ENCODE data around the gene ZDHHC8. TPM values are rescaled to one million over a fixed set of nuclear protein-coding genes. Genes with fewer than 3 reads are reported as not detected.

Gene ZDHHC8
- total RNA-seq, 3 donors from 2014 or later (not counting 1 experiment from before 2014, with no cell fraction given): 64.0 to 75.6 (median 65.3) TPM

DNA sequence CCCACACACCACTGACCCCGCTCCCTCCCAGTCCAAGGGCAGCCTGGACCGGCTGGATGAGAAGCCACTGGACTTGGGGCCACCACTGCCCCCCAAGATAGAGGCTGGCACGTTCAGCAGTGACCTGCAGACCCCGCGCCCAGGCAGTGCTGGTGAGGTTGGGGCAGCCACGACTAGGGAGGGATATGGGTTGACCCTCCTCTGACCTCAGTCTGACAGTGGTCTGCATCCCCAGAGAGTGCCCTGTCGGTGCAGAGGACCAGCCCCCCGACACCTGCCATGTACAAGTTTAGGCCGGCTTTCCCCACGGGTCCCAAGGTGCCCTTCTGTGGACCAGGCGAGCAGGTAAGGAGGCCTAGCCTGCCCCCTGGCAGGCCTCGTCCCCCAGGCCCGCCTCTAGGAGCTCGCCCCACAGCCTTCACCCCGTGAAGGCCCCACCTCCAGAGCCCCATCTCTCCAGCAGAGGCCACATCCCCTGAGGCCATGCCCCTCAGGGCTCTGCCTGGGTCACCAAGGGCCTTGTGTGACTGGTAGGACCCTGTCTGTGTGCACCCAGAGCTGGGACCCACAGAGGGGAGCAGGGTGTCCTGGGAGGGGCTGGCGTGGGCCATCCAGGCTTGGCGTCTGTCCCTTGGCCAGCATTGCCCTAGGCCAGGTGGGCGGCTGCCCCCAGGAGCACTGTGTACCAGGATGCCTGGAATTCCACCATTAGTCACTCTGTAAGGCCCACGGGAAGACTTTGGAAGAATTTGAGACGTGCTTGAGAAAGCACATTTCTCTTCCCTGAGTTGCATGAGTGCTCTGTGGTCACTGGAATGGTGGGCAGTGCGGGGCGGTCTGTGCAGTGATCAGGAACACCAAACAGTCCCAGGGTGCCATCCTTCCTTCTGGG lies 9.8 kb downstream of the ZDHHC8 start:
- peaks cover 6 to 25% of the 10 kb centered on the region in 2 donors for H3K4me1 Mint-ChIP-seq
- H3K4me3 Mint-ChIP-seq: no peak overlapping the region
- no peak for DNase-seq
- no peak overlapping the region for H3K27ac Mint-ChIP-seq
- no peaks in the 10 kb centered on the region for H3K27me3 ChIP-seq (ENCODE audit: control insufficient read depth, insufficient read depth, low read length)
- no peak for ATAC-seq
- H3K9me3 ChIP-seq (ENCODE audit: control insufficient read depth, insufficient read depth, low read length): no peaks in the 10 kb centered on the region
- H3K36me3 ChIP-seq (ENCODE audit: control insufficient read depth, insufficient read depth, low read length): peaks cover 7% of the 10 kb centered on the region
- H3K4me3 ChIP-seq (ENCODE audit: low read length): no peak overlapping the region
- no peak for TF ChIP-seq CTCF (IDR thresholded peaks at IDR 0.05)
- H3K4me1 ChIP-seq (ENCODE audit: control insufficient read depth, insufficient read depth, low read length): peaks cover 11% of the 10 kb centered on the region
- WGBS (ENCODE audit: insufficient coverage): 92% methylated on average over 22 of the region's 22 CpGs
- H3K27ac ChIP-seq (ENCODE audit: low read length): no peak overlapping the region
- no peaks in the 10 kb centered on the region for H3K36me3 Mint-ChIP-seq
- no peaks in the 10 kb centered on the region for H3K9me3 Mint-ChIP-seq
- no peaks in the 10 kb centered on the region for H3K27me3 Mint-ChIP-seq (ENCODE audit: low read depth in 2 of 2)
- intact Hi-C loops (cut with micrococcal nuclease): no loop called here

DNA sequence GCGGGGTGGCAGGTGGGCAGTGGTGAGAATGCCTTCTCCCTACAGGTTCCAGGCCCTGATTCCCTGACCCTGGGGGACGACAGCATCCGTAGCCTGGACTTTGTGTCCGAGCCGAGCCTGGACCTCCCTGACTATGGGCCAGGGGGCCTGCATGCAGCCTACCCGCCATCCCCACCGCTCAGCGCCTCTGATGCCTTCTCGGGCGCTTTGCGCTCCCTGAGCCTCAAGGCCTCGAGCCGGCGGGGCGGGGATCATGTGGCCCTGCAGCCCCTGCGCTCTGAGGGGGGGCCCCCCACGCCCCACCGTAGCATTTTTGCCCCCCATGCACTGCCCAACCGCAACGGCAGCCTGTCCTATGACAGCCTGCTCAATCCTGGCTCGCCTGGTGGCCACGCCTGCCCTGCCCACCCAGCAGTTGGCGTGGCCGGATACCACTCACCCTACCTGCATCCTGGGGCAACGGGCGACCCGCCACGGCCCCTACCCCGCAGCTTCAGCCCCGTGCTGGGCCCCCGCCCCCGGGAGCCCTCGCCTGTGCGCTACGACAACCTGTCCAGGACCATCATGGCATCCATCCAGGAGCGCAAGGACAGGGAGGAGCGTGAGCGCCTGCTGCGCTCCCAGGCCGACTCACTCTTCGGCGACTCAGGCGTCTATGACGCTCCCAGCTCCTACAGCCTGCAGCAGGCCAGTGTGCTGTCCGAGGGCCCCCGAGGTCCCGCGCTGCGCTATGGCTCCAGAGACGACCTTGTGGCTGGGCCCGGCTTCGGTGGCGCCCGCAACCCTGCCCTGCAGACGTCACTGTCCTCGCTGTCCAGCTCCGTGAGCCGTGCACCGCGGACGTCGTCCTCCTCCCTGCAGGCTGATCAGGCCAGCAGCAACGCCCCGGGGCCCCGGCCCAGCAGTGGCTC lies 11.4 kb downstream of the ZDHHC8 start:
- H3K36me3 Mint-ChIP-seq: no peaks in the 10 kb centered on the region

DNA sequence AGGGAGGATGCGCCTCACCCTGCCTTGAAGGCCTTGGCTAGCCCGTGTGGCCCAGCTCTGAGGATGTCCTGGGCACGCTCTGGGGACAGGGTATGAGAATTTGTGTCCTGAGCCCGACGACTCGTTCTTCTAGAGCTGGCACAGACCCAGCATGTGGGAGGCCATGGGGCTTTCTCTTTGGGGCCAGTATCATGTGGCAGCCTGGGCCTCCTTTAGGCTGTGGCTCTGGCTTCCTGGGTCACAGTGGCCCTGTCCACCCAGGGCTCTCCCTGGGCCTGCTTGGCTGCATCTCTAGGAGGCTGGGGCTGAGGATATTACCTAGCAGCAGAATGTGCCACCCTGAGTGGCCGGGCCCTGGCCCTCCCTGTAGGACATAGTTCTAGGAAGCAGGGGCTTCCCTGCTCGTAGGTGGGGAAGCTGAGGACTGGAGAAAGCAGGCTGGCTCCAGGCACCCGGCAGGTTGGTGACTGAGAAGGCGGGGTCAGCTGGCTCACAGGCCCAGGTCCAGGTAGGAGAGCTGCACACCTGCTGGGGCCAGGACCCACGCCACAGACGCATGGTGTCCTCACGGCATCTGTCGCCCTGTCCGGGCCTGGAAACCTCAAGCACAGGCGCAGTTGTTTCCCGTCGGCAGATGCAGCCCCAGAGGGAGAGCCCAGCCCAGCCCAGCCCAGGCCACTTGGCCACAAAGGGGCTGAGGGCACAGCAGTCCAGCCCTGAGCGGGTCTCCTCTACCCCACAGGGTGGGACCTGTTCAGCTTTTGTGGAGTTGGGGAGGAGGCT lies 12.5 kb downstream of the ZDHHC8 start:
- Mint-ChIP-seq H3K27me3 (ENCODE audit: low read depth in 2 of 2) (no peaks in the 10 kb centered on the region), H3K4me1 (peaks cover 0 to 7% of the 10 kb centered on the region in 2 donors), H3K27ac (no peak overlapping the region), H3K36me3 (no peaks in the 10 kb centered on the region), H3K4me3 (no peak overlapping the region), H3K9me3 (no peaks in the 10 kb centered on the region)
- peaks cover 7% of the 10 kb centered on the region for H3K36me3 ChIP-seq (ENCODE audit: control insufficient read depth, insufficient read depth, low read length)
- intact Hi-C loops (cut with micrococcal nuclease): no loop called here
- H3K4me1 ChIP-seq (ENCODE audit: control insufficient read depth, insufficient read depth, low read length): no peaks in the 10 kb centered on the region
- no peak for TF ChIP-seq CTCF (IDR thresholded peaks at IDR 0.05)
- no peak overlapping the region for H3K27ac ChIP-seq (ENCODE audit: low read length)
- H3K27me3 ChIP-seq (ENCODE audit: control insufficient read depth, insufficient read depth, low read length): no peaks in the 10 kb centered on the region
- no peak for DNase-seq
- WGBS (ENCODE audit: insufficient coverage): 95% methylated on average over 19 of the region's 19 CpGs
- no peak for ATAC-seq
- no peak overlapping the region for H3K4me3 ChIP-seq (ENCODE audit: low read length)
- H3K9me3 ChIP-seq (ENCODE audit: control insufficient read depth, insufficient read depth, low read length): no peaks in the 10 kb centered on the region

More for the DNA sequence above, 11.4 kb downstream of the ZDHHC8 start:
- 96% methylated on average over 65 of the region's 65 CpGs for WGBS (ENCODE audit: insufficient coverage)
- no peaks in the 10 kb centered on the region for H3K27me3 ChIP-seq (ENCODE audit: control insufficient read depth, insufficient read depth, low read length)
- peaks cover under 1 to 15% of the 10 kb centered on the region in 2 donors for H3K4me1 Mint-ChIP-seq
- ATAC-seq (no peak), DNase-seq (no peak)
- H3K4me1 ChIP-seq (ENCODE audit: control insufficient read depth, insufficient read depth, low read length): peaks cover 5% of the 10 kb centered on the region
- no peaks in the 10 kb centered on the region for H3K9me3 ChIP-seq (ENCODE audit: control insufficient read depth, insufficient read depth, low read length)
- no peak overlapping the region for H3K4me3 ChIP-seq (ENCODE audit: low read length)
- H3K4me3 Mint-ChIP-seq: no peak overlapping the region
- no peak overlapping the region for H3K27ac Mint-ChIP-seq
- H3K27me3 Mint-ChIP-seq (ENCODE audit: low read depth in 2 of 2): no peaks in the 10 kb centered on the region
- no peaks in the 10 kb centered on the region for H3K9me3 Mint-ChIP-seq
- peaks cover 7% of the 10 kb centered on the region for H3K36me3 ChIP-seq (ENCODE audit: control insufficient read depth, insufficient read depth, low read length)
- intact Hi-C loops (cut with micrococcal nuclease): no loop called here
- no peak overlapping the region for H3K27ac ChIP-seq (ENCODE audit: low read length)
- TF ChIP-seq CTCF (IDR thresholded peaks at IDR 0.05): no peak
